ENCODE results near the gene CACNA1C. TPM values are rescaled to one million over a fixed set of nuclear protein-coding genes. Genes with fewer than 3 reads are reported as not detected.

Gene CACNA1C
- total RNA-seq, 3 donors from 2014 or later: 2.6 to 11.8 (median 9.5) TPM

DNA sequence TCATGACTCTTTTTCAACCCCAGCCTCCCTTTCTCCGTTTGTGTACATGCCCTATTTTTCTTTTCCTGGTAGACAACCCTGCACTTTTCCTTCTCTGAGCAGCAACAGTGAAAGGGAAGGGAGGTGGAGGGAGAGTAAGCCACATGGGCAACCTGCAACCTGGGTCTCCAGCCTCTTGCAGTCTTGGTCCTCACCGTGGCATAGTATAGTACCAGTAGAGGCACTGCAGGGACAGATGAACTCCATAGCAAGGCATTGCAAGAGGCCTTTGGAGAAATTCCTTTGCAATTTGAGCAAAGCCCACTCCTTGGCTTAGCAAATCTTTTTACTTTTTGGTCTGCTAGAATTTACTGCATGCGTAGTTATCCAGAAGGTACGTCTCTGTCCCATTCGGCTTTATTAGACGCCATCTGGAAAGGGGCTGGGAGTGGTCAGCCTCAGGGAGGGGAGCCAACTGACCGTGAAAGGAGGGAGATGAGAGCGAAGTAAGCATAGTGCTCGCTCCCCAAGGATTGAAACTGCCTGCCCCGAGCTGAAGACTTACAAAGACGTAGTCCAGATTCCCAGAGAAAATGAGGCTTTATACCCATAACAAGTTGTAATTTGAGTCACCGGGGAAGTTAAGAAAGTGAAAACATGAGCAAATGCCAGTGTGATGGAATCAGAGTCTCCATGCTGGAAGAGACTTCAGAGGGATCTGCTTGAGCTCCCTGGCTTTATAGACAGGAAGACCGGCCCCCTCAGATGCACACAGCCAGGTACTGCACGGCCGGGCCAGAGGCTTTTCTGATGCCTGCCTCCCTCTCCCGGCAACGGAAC lies 332.0 kb downstream of the CACNA1C start:
- TF ChIP-seq POLR2AphosphoS5 (IDR thresholded peaks at IDR 0.05) (no peak), POLR2A (IDR thresholded peaks at IDR 0.05) (no peak)
- TF ChIP-seq, protein P1, sequence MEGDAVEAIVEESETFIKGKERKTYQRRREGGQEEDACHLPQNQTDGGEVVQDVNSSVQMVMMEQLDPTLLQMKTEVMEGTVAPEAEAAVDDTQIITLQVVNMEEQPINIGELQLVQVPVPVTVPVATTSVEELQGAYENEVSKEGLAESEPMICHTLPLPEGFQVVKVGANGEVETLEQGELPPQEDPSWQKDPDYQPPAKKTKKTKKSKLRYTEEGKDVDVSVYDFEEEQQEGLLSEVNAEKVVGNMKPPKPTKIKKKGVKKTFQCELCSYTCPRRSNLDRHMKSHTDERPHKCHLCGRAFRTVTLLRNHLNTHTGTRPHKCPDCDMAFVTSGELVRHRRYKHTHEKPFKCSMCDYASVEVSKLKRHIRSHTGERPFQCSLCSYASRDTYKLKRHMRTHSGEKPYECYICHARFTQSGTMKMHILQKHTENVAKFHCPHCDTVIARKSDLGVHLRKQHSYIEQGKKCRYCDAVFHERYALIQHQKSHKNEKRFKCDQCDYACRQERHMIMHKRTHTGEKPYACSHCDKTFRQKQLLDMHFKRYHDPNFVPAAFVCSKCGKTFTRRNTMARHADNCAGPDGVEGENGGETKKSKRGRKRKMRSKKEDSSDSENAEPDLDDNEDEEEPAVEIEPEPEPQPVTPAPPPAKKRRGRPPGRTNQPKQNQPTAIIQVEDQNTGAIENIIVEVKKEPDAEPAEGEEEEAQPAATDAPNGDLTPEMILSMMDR (IDR thresholded peaks at IDR 0.05): no peak
- Histone ChIP-seq H3K4me3 (peak overlapping the region; percentile 10 to 41 (median 20)), H3K36me3 (no peaks in the 10 kb centered on the region), H3K27me3 (no peaks in the 10 kb centered on the region), H3K27ac (peak overlapping the region; percentile 31 to 75), H3K4me1 (no peaks in the 10 kb centered on the region), H3K9me3 (no peaks in the 10 kb centered on the region)
- intact Hi-C loops (cut with DNase I; ENCODE audit: low total_unique reads): no loop called here
- DNase-seq (ENCODE audit: low spot score in 2 of 2): no peak

DNA sequence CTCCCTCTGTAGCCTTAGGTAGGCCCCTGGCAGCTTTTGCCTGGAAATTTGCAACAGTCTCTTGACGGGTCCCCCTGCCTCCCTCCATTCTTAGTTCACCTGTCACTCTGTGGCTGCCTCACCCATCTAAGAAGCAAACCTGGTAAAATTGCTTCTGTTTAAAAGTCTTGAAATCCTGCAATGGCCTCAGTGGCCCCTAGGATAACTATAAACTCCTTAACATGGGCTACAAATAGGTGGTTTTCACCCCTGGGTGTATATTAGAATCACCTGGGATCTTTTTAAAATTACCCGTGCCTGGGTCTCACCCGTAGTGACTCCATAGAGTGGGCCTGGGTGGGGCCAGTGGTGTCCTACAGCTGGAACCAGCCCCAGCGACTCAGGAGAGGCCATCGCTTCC lies 332.7 kb downstream of the CACNA1C start:
- Histone ChIP-seq H3K9me3 (no peaks in the 10 kb centered on the region), H3K27ac (peak overlapping the region; percentile 31 to 75), H3K4me3 (peak overlapping the region in 1 of 3 donors; percentile 41), H3K36me3 (no peaks in the 10 kb centered on the region), H3K4me1 (no peaks in the 10 kb centered on the region), H3K27me3 (no peaks in the 10 kb centered on the region)
- TF ChIP-seq, protein P1 (IDR thresholded peaks at IDR 0.05): no peak
- TF ChIP-seq POLR2A (IDR thresholded peaks at IDR 0.05): no peak
- TF ChIP-seq POLR2AphosphoS5 (IDR thresholded peaks at IDR 0.05): no peak
- no peak for DNase-seq (ENCODE audit: low spot score in 2 of 2)
- intact Hi-C loops (cut with DNase I; ENCODE audit: low total_unique reads): no loop called here

DNA sequence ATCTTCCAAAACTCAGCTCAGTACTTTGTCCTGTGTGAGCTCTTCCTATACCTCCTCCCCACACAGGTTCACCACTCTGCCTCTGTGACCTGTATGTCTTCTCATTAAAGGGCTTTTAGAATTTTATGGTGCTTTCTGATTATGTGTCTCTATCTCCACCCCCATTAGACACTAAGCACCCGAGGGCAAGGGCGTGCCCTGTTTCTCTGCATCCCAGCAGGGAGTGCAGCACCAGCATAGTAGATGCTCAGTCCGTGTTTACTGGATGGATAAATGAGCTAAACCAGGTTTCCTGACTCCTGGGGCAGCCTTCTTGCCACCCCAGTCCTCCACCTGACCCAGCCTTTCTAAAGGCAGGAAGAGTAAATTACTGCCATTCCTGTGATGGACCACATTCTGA lies 333.8 kb downstream of the CACNA1C start:
- no peak overlapping the region for H3K4me3 ChIP-seq
- H3K36me3 ChIP-seq: no peaks in the 10 kb centered on the region
- H3K27ac ChIP-seq: no peak overlapping the region
- no peaks in the 10 kb centered on the region for H3K27me3 ChIP-seq
- intact Hi-C loops (cut with DNase I; ENCODE audit: low total_unique reads): no loop called here
- TF ChIP-seq POLR2A (IDR thresholded peaks at IDR 0.05) (no peak), POLR2AphosphoS5 (IDR thresholded peaks at IDR 0.05) (no peak)
- TF ChIP-seq, protein P1 (IDR thresholded peaks at IDR 0.05): no peak
- no peak for DNase-seq (ENCODE audit: low spot score in 2 of 2)
- no peaks in the 10 kb centered on the region for H3K9me3 ChIP-seq
- no peaks in the 10 kb centered on the region for H3K4me1 ChIP-seq

DNA sequence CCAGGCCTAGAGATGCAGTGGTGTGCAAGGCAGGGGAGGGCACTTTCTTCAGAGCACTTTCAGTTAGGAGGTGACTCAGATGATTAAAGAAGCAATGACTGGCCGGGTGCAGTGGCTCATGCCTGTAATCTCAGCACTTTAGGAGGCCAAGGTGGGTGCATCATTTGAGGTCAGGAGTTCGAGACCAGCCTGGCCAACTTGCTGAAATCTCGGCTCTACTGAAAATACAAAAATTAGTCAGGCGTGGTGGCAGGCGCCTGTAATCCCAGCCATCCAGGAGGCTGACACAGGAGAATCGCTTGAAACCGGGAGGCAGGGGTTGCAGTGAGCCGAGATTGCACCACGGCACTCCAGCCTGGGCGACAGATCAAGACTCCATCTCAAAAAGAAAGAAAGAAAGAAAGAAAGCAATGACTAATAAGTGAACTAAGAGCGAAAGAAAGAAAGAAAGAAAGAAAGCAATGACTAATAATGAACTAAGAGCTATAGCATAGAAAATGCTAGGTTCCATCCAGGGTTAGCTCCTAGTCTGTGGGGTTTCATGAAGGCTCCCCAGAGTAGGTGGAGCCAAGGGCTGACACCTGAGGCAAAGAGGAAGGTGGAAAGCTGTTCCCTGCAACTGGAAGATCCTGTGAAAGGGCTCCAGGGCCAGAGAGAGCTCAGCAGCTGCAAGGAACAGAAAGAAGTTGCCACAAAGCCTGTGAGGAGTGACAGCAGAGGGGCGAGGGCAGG lies 334.5 kb downstream of the CACNA1C start:
- H3K9me3 ChIP-seq: no peaks in the 10 kb centered on the region
- no peaks in the 10 kb centered on the region for H3K27me3 ChIP-seq
- H3K36me3 ChIP-seq: no peaks in the 10 kb centered on the region
- H3K4me1 ChIP-seq: no peaks in the 10 kb centered on the region
- TF ChIP-seq POLR2A (IDR thresholded peaks at IDR 0.05): no peak
- TF ChIP-seq POLR2AphosphoS5 (IDR thresholded peaks at IDR 0.05): no peak
- TF ChIP-seq, protein P1 (IDR thresholded peaks at IDR 0.05): no peak
- intact Hi-C loops (cut with DNase I; ENCODE audit: low total_unique reads): no loop called here
- DNase-seq (ENCODE audit: low spot score in 2 of 2): no peak
- no peak overlapping the region for H3K27ac ChIP-seq
- H3K4me3 ChIP-seq: no peak overlapping the region
